ENCODE data around the gene MRFAP1L1. TPM values are rescaled to one million over a fixed set of nuclear protein-coding genes. Genes with fewer than 3 reads are reported as not detected.

Gene MRFAP1L1
- total and polyA plus RNA-seq, 9 of the 15 experiments (the other 6 are each of a cell fraction or from before 2014, with no cell fraction given) = 37.6 to 111 (median 83.8) TPM

GRCh38 chr4:6742989-6743388 lies 33.3 kb upstream of the MRFAP1L1 start:
- Histone ChIP-seq H3K9me3 (replicated peaks; ENCODE audit: control insufficient read depth, insufficient read depth, low read depth, low read length) (peaks cover 7% of the 10 kb centered on the region; the same call in 1 of the 2 replicates), H3K79me2 (ENCODE audit: control insufficient read depth, insufficient read depth, low read length) (no peaks in the 10 kb centered on the region), H3K4me2 (ENCODE audit: insufficient read depth, low read length) (no peak overlapping the region), H3K27me3 (ENCODE audit: control insufficient read depth in 2 of 2, insufficient read depth in 2 of 2, low read length in 2 of 2) (no peaks in the 10 kb centered on the region), H3K9ac (ENCODE audit: insufficient read depth in 1 of 2, low read depth in 2 of 2, low read length in 2 of 2) (peak overlapping the region in 1 of 2 experiments; percentile 57; a peak in 1 of 4 replicates), H3K27ac (ENCODE audit: extremely low read depth, low read depth, low read length) (no peak overlapping the region), H3K36me3 (ENCODE audit: control insufficient read depth, insufficient read depth, low read length) (no peaks in the 10 kb centered on the region), H3K4me3 (no peak overlapping the region), H3K9me1 (ENCODE audit: control insufficient read depth, insufficient read depth, low read length) (no peaks in the 10 kb centered on the region), H3K4me1 (replicated peaks in 1 of 2; ENCODE audit: control insufficient read depth in 2 of 2, insufficient read depth in 2 of 2, low read length in 2 of 2) (peaks cover 0 to 19% of the 10 kb centered on the region in 2 experiments; a peak in 3 of 5 replicates), H2AFZ (ENCODE audit: low read depth, low read length) (peak overlapping the region; percentile 67), H4K20me1 (replicated peaks; ENCODE audit: control insufficient read depth, insufficient read depth, low read length) (no peaks in the 10 kb centered on the region)
- POLR2A ChIA-PET = no interaction called here
- in situ Hi-C loops (cut with MboI) = no loop called here
- no TSS peak for BruUV-seq (replicated peaks)
- ATAC-seq (peak; percentile 33; the same call in 2 of the 3 replicates), DNase-seq (ENCODE audit: extremely low read depth in 1 of 4, low spot score in 3 of 4) (no peak), FAIRE-seq (no peak)
- 55% methylated on average over 11 of the region's 11 CpGs for whole genome bisulfite sequencing (ENCODE audit: insufficient coverage, low coverage, missing lambda C conversion rate)
- TF ChIP-seq RAD21 (CRISPR knock-in tag; conservative IDR thresholded peaks at IDR 0.05 in 1 of 2, IDR thresholded peaks at IDR 0.05 in 1 of 2) (peak in 1 of 2 experiments; percentile 36; a peak in 1 of 4 replicates), NFXL1 (CRISPR knock-in tag; IDR thresholded peaks at IDR 0.05) (no peak), ZNF316 (IDR thresholded peaks at IDR 0.05) (no peak), SP2 (IDR thresholded peaks at IDR 0.05; ENCODE audit: extremely low read depth, low read depth, low read length, poor library complexity, severe bottlenecking) (no peak), CTCF (IDR thresholded peaks at IDR 0.05 in 2 of 3, conservative IDR thresholded peaks at IDR 0.05 in 1 of 3; ENCODE audit: insufficient read depth in 2 of 3, low read depth in 1 of 3, low read length in 3 of 3) (peak in 1 of 3 experiments; percentile 19; a peak in 1 of 6 replicates), ZFPM2 (CRISPR knock-in tag; IDR thresholded peaks at IDR 0.05) (no peak)
- intact Hi-C loops (cut with micrococcal nuclease) = no loop called here
- CTCF ChIA-PET (ENCODE audit: low intra/inter-chr PET ratio) = no interaction called here
